Effector CD8-positive, alpha-beta T cell (primary cell): ENCODE measurements around the gene CCDC81.

Experiments
- DNase-seq: peaks from one replicate; lab custom pipeline; 2025; lab: John Stamatoyannopoulos, UW

CCDC81 gene

GRCh38 chr11:86464509-86465221 is 90.0 kb downstream of the CCDC81 start:
- no peak for DNase-seq

- no peak for DNase-seq
Observed at GRCh38 chr11:86468169-86468568, 93.5 kb downstream of the CCDC81 start.

DNA sequence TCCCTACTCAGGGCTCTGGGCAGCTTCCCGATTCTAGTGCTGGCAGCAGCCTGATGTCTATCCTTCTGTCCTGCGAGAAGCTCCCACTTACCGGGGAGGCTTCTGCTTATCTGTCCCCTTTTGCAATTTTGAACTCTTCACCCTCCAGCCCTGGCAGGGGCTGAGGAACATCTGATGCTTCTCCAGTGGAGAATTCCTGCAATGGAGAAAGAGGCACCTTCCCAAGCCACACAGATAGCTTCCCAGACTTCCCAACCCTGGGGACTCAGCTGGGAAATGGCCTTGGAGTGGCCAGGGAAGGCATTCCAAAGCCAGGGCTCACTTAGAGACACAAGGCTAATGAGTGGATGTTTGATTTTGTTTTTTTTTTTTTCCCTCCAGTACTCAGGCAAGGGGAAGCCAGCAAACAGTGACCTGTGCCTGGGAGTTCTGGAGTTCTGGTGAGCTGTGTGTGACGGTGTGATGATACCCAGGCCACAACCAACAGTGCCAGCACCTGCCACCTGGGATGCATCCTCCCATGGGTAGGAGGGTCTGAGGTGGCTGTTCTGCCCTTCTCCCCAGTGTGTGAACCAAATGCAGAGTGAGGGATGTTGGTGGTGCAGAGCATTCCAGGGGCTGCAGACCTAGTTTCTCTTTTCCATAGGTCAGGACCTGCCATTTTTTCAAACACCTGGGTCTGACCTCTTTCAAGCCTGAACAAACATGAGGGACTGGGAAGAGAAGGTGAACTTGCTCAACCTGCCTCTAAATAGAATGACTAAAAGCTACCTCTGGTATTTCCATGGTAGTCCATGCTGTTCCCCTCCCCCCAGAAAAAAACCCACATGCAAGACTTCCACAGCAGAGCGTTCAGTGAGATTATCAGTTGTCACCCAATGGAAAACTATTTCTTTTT is 95.1 kb downstream of the CCDC81 start:
- DNase-seq, result no peak
